Endothelial cell of umbilical vein (primary cell): ENCODE results near the gene ATP10A. TPM values are rescaled to one million over a fixed set of nuclear protein-coding genes. Genes with fewer than 3 reads are reported as not detected.

Experiments
- BruUV-seq: library from RNA; stranded (reverse); fragments of 400-500 nt; replicated peaks from 2 replicates; lab custom pipeline; 2021; lab: Mats Ljungman, UMichigan
- CTCF ChIA-PET: fragments of 300-600, 350-600 bp; sonication (Branson Sonifier 250); formaldehyde crosslinking; loops from one replicate; lab custom pipeline; 2021; ENCODE audit warnings: antibody characterized with exemption, inconsistent platforms; lab: Charles Lee
- POLR2A ChIA-PET: fragments of 300-600, 350-600 bp; sonication (Branson Sonifier 250); formaldehyde crosslinking; loops from one replicate; lab custom pipeline; 2021; ENCODE audit warnings: antibody characterized with exemption, inconsistent platforms; lab: Charles Lee
- DNase-seq: peaks from one replicate; pipeline ENCODE4 v3.0.0-alpha.2; 2011; ENCODE audit warnings: low read depth, low spot score
- FAIRE-seq: peaks from 2 replicates; lab custom pipeline; 2011; peaks lifted over from hg19 to GRCh38; lab: Jason Lieb, UNC
- H2AFZ ChIP-seq: 2 replicates; pipeline ENCODE4 v1.6.0; 2012; ENCODE audit warnings: low read depth, low read length, control low read depth, inconsistent platforms
- H3K27ac ChIP-seq: 2 replicates; pipeline ENCODE4 v1.5.1; 2011; ENCODE audit warnings: low read depth, mild to moderate bottlenecking, control low read depth, low read length, moderate library complexity; ENCODE audit not compliant: insufficient read depth
- H3K27me3 ChIP-seq, 2 experiments: 2 replicates each; pipeline versions ENCODE4 v1.6.0 to v1.6.1; 2011; ENCODE audit warnings: low read length in 2 of 2, mixed read lengths in 1 of 2; ENCODE audit not compliant: control insufficient read depth in 2 of 2, insufficient read depth in 2 of 2
- H3K36me3 ChIP-seq, 2 experiments: 2 replicates in 1 of 2; 3 replicates in 1 of 2; pipeline ENCODE4 v1.5.1; 2011; ENCODE audit warnings: low read length in 2 of 2, mild to moderate bottlenecking in 1 of 2, moderate library complexity in 1 of 2; ENCODE audit not compliant: control insufficient read depth in 2 of 2, insufficient read depth in 2 of 2; ENCODE audit errors: extremely low read depth in 1 of 2
- H3K4me1 ChIP-seq: 3 replicates; pipeline ENCODE4 v1.5.1; 2011; ENCODE audit warnings: mild to moderate bottlenecking, low read length; ENCODE audit not compliant: control insufficient read depth, insufficient read depth; ENCODE audit errors: extremely low read depth
- H3K4me2 ChIP-seq: 2 replicates; pipeline ENCODE4 v1.6.1; 2011; ENCODE audit warnings: low read length, control low read depth, mixed read lengths; ENCODE audit not compliant: insufficient read depth
- H3K4me3 ChIP-seq, 3 experiments: fragments of 200-600 bp in 1 of 3; sonication (generic), shearing (Covaris generic) in 1 of 3; replicated peaks in 1 of 3; 2 replicates each; pipeline ENCODE4 v1.5.1; 2011 to 2016; ENCODE audit warnings: control low read depth in 3 of 3, low read length in 3 of 3, mild to moderate bottlenecking in 2 of 3, inconsistent platforms in 1 of 3, low read depth in 1 of 3, moderate library complexity in 1 of 3; ENCODE audit not compliant: insufficient read depth in 1 of 3
- H3K79me2 ChIP-seq: 2 replicates; pipeline ENCODE4 v1.6.0; 2012; ENCODE audit warnings: low read length, inconsistent platforms; ENCODE audit not compliant: control insufficient read depth, insufficient read depth
- H3K9ac ChIP-seq: replicated peaks from 2 replicates; pipeline ENCODE3; 2011; ENCODE audit warnings: low read length, control low read depth; ENCODE audit not compliant: insufficient read depth; ENCODE audit errors: extremely low read depth
- H3K9me1 ChIP-seq: replicated peaks from 3 replicates; pipeline ENCODE4 v1.6.0; 2011; ENCODE audit warnings: mild to moderate bottlenecking, low read length; ENCODE audit not compliant: control insufficient read depth, insufficient read depth; ENCODE audit errors: extremely low read depth
- H3K9me3 ChIP-seq: replicated peaks from 2 replicates; pipeline ENCODE4 v1.5.1; 2012; ENCODE audit warnings: low read length, inconsistent platforms; ENCODE audit not compliant: control insufficient read depth, insufficient read depth
- H4K20me1 ChIP-seq: replicated peaks from 2 replicates; pipeline ENCODE3; 2011; ENCODE audit warnings: mild to moderate bottlenecking, low read length; ENCODE audit not compliant: control insufficient read depth, insufficient read depth; ENCODE audit errors: extremely low read depth
- EZH2 ChIP-seq: IDR thresholded peaks from 2 replicates; pipeline ENCODE4 v1.6.1; 2012; ENCODE audit warnings: borderline replicate concordance, low read depth, mild to moderate bottlenecking, moderate library complexity, low read length, inconsistent platforms; ENCODE audit not compliant: severe bottlenecking
- FOS ChIP-seq: IDR thresholded peaks from 2 replicates; pipeline ENCODE4 v1.6.1; 2011; ENCODE audit warnings: mild to moderate bottlenecking, low read length, moderate library complexity, borderline replicate concordance; ENCODE audit not compliant: insufficient read depth
- GATA2 ChIP-seq: IDR thresholded peaks from 2 replicates; pipeline ENCODE4 v1.7.0; 2011; ENCODE audit warnings: low read depth, mild to moderate bottlenecking, moderate library complexity, mixed read lengths, low read length; ENCODE audit not compliant: insufficient read length, insufficient read depth
- JUN ChIP-seq: IDR thresholded peaks from 2 replicates; pipeline ENCODE4 v1.6.1; 2011; ENCODE audit warnings: borderline replicate concordance, low read depth; ENCODE audit not compliant: insufficient read length, insufficient read depth
- MAX ChIP-seq: IDR thresholded peaks from 2 replicates; pipeline ENCODE4 v1.6.1; 2011; ENCODE audit not compliant: insufficient read depth, insufficient read length
- MYC ChIP-seq: IDR thresholded peaks from one replicate; pipeline ENCODE4 v1.6.1; 2011; ENCODE audit warnings: mild to moderate bottlenecking, low read depth, low read length
- POLR2A ChIP-seq: IDR thresholded peaks from 2 replicates; pipeline ENCODE4 v1.6.1; 2012; ENCODE audit warnings: low read depth, mild to moderate bottlenecking, control low read depth, low read length
- POLR2AphosphoS5 ChIP-seq: IDR thresholded peaks from 2 replicates; pipeline ENCODE4 v1.6.1; 2012; ENCODE audit warnings: low read depth, mild to moderate bottlenecking, control low read depth, low read length, moderate library complexity; ENCODE audit not compliant: insufficient read depth
- dilution Hi-C: fragments of 300-500 bp; cut with MboI; formaldehyde crosslinking; loops from one replicate; pipeline ENCODE4 v1.15.0; 2019; ENCODE audit warnings: low sequenced_read_pairs; ENCODE audit not compliant: extremely low pct_ligation_motif_present
- intact Hi-C: fragments of 100-400 bp; cut with micrococcal nuclease; formaldehyde crosslinking; loops from one replicate; pipeline ENCODE4 v1.10.0; 2022
- polyA plus RNA-seq, 4 experiments: library from polyadenylated mRNA; depleted of rRNA in 3 of 4; stranded (reverse) in 3 of 4; unstranded in 1 of 4; fragments of >200 nt; gene quantifications; 2 replicates each; pipeline versions ENCODE4 v1.2.1 to v1.2.3, GENCODE V29; 2011 to 2012; ENCODE audit warnings: missing spikeins in 1 of 4
- total RNA-seq: library from RNA; stranded (reverse); gene quantifications from 2 replicates; pipeline ENCODE4 v1.2.3, GENCODE V29; 2021
- TF ChIP-seq, protein P1 (sequence below), 2 donors: IDR thresholded peaks; 1 replicate in 1 of 2; 2 replicates in 1 of 2; pipeline ENCODE4 v1.5.1; 2011; ENCODE audit warnings: low read length in 2 of 2, mild to moderate bottlenecking in 2 of 2, moderate library complexity in 2 of 2, control low read depth in 1 of 2, inconsistent platforms in 1 of 2, low read depth in 1 of 2; ENCODE audit not compliant: insufficient read depth in 1 of 2; ENCODE audit errors: extremely low read depth in 1 of 2

ATP10A gene
- total and polyA plus RNA-seq, 2 donors (not counting 3 experiments of a cell fraction or from before 2014, with no cell fraction given), result not detected

- H3K9me3 ChIP-seq, result peaks cover 12% of the 10 kb centered on the region
- DNase-seq, result no peak
- TF ChIP-seq, protein P1, sequence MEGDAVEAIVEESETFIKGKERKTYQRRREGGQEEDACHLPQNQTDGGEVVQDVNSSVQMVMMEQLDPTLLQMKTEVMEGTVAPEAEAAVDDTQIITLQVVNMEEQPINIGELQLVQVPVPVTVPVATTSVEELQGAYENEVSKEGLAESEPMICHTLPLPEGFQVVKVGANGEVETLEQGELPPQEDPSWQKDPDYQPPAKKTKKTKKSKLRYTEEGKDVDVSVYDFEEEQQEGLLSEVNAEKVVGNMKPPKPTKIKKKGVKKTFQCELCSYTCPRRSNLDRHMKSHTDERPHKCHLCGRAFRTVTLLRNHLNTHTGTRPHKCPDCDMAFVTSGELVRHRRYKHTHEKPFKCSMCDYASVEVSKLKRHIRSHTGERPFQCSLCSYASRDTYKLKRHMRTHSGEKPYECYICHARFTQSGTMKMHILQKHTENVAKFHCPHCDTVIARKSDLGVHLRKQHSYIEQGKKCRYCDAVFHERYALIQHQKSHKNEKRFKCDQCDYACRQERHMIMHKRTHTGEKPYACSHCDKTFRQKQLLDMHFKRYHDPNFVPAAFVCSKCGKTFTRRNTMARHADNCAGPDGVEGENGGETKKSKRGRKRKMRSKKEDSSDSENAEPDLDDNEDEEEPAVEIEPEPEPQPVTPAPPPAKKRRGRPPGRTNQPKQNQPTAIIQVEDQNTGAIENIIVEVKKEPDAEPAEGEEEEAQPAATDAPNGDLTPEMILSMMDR (IDR thresholded peaks at IDR 0.05; ENCODE audit: extremely low read depth in 1 of 2, insufficient read depth in 1 of 2, low read depth in 1 of 2, low read length in 2 of 2), result no peak
- no peak for TF ChIP-seq FOS
- TF ChIP-seq POLR2A, result no peak
- ChIA-PET POLR2A (no interaction called here), CTCF (no interaction called here)
- H3K79me2 ChIP-seq, result no peaks in the 10 kb centered on the region
- no peak for FAIRE-seq
- H3K4me2 ChIP-seq, result no peak overlapping the region
- no peaks in the 10 kb centered on the region for H4K20me1 ChIP-seq
- H3K4me1 ChIP-seq, result no peaks in the 10 kb centered on the region
- no peaks in the 10 kb centered on the region for H3K36me3 ChIP-seq
- no peak overlapping the region for H3K9ac ChIP-seq
- no peaks in the 10 kb centered on the region for H3K27me3 ChIP-seq
- no peak overlapping the region for H3K27ac ChIP-seq
- BruUV-seq, result no TSS peak
- dilution Hi-C loops (no loop called here), intact Hi-C loops (no loop called here)
- no peak overlapping the region for H2AFZ ChIP-seq
- H3K9me1 ChIP-seq, result no peaks in the 10 kb centered on the region
- H3K4me3 ChIP-seq, result no peak overlapping the region
Measured at GRCh38 chr15:25715536-25716413, 147.4 kb downstream of the ATP10A start.

GRCh38 chr15:25714538-25714840 is 148.6 kb downstream of the ATP10A start:
- no peak overlapping the region for H3K9ac ChIP-seq
- no peaks in the 10 kb centered on the region for H3K4me1 ChIP-seq
- no peaks in the 10 kb centered on the region for H3K9me1 ChIP-seq
- no peak overlapping the region for H3K27ac ChIP-seq
- DNase-seq (no peak), FAIRE-seq (no peak)
- no peak overlapping the region for H3K4me3 ChIP-seq
- BruUV-seq, result no TSS peak
- intact Hi-C loops (no loop called here), dilution Hi-C loops (no loop called here)
- no peak overlapping the region for H3K4me2 ChIP-seq
- no peaks in the 10 kb centered on the region for H3K79me2 ChIP-seq
- no peaks in the 10 kb centered on the region for H3K27me3 ChIP-seq
- no peaks in the 10 kb centered on the region for H4K20me1 ChIP-seq
- TF ChIP-seq GATA2 (no peak), MAX (no peak), POLR2AphosphoS5 (no peak), POLR2A (no peak), EZH2 (no peak), JUN (no peak), MYC (no peak), FOS (no peak)
- TF ChIP-seq, protein P1 (IDR thresholded peaks at IDR 0.05; ENCODE audit: extremely low read depth in 1 of 2, insufficient read depth in 1 of 2, low read depth in 1 of 2, low read length in 2 of 2), result no peak
- CTCF ChIA-PET, result no interaction called here
- H3K9me3 ChIP-seq, result peaks cover 12% of the 10 kb centered on the region
- no peaks in the 10 kb centered on the region for H3K36me3 ChIP-seq
- POLR2A ChIA-PET, result no interaction called here
- H2AFZ ChIP-seq, result no peak overlapping the region
